ENCODE measurements around the gene CILP2. TPM values are rescaled to one million over a fixed set of nuclear protein-coding genes. Genes with fewer than 3 reads are reported as not detected.

Gene CILP2
- total and polyA plus RNA-seq, 9 of the 15 experiments (the other 6 are each of a cell fraction or from before 2014, with no cell fraction given) = 0.04 to 0.35 (median 0.05) TPM; not detected in 2

DNA sequence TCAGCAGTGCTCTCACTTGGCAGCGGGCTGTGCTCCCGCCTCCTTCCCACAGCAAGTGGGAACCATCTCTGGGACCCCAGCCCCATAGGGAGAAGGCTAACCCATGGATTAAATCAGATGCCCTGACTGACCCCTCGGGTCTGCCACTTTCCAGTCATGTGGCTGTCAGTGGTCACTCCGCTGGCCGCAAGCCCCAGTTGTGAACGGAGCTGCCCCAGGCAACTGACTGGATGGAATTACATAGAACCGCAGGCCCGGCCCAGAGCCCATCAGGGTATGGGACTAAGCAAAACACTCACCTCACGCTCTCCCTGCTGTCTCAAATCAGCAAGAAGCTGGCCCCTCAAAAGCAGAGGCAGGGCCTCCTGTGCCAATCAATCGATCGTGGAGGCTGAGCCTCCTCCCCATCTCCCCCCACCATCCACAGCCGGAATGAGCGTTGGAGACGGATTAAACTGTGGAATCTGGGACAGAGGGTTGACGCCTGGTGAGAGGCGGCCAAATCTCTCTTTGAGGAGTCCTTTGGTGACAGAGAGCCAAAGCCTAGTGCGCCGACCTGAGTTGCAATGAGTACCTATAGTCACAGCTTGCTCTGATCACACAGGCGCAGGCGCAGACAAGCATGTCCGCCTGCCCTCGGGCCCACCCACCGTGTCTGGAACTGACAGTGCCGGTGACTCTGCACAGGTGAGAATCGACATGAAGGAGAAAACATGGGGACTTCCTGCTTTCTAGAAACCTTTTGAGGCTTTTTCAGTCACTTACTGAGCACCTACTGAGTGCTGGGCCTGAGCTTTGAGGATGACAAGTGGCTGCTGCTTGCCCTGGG lies 41.7 kb downstream of the CILP2 start:
- peak overlapping the region in 1 of 2 experiments; percentile 56; a peak in 1 of 4 replicates for H3K9ac ChIP-seq (ENCODE audit: insufficient read depth in 1 of 2, low read depth in 2 of 2, low read length in 2 of 2)
- no peaks in the 10 kb centered on the region for H4K20me1 ChIP-seq (replicated peaks; ENCODE audit: control insufficient read depth, insufficient read depth, low read length)
- H3K79me2 ChIP-seq (ENCODE audit: control insufficient read depth, insufficient read depth, low read length) = no peaks in the 10 kb centered on the region
- no peak for TF ChIP-seq EHMT2 (IDR thresholded peaks at IDR 0.05)
- TF ChIP-seq CHCHD3 (CRISPR knock-in tag; IDR thresholded peaks at IDR 0.05) = no peak
- no peak for TF ChIP-seq ASH1L (IDR thresholded peaks at IDR 0.05; ENCODE audit: borderline replicate concordance, low read depth, partially characterized antibody)
- no peak for TF ChIP-seq ZNF354B (CRISPR knock-in tag; IDR thresholded peaks at IDR 0.05)
- TF ChIP-seq ZBED1 (IDR thresholded peaks at IDR 0.05) = no peak
- TF ChIP-seq RBM25 (IDR thresholded peaks at IDR 0.05; ENCODE audit: low read depth, low read length, severe bottlenecking) = no peak
- no peak for TF ChIP-seq ZNF324 (CRISPR knock-in tag; IDR thresholded peaks at IDR 0.05)
- no peak for TF ChIP-seq STAT5B (CRISPR knock-in tag; IDR thresholded peaks at IDR 0.05)
- TF ChIP-seq NFRKB (IDR thresholded peaks at IDR 0.05; ENCODE audit: low read depth) = no peak
- no peak for TF ChIP-seq POLR2H (tag; IDR thresholded peaks at IDR 0.05; ENCODE audit: low read depth)
- TF ChIP-seq ZNF12 (CRISPR knock-in tag; IDR thresholded peaks at IDR 0.05) = no peak
- TF ChIP-seq LARP7 (IDR thresholded peaks at IDR 0.05) = no peak
- TF ChIP-seq TBP (optimal IDR thresholded peaks at IDR 0.05; ENCODE audit: low read depth, low read length) = no peak
- TF ChIP-seq MYNN (IDR thresholded peaks at IDR 0.05) = no peak
- TF ChIP-seq MYNN (CRISPR knock-in tag; IDR thresholded peaks at IDR 0.05) = no peak
- H3K27me3 ChIP-seq (ENCODE audit: control insufficient read depth in 2 of 2, insufficient read depth in 2 of 2, low read length in 2 of 2) = no peaks in the 10 kb centered on the region; a peak in 1 of 5 replicates
- no TSS peak for BruUV-seq (replicated peaks)
- H3K9me1 ChIP-seq (ENCODE audit: control insufficient read depth, insufficient read depth, low read length) = no peaks in the 10 kb centered on the region
- H3K9me3 ChIP-seq (replicated peaks; ENCODE audit: control insufficient read depth, insufficient read depth, low read depth, low read length) = no peaks in the 10 kb centered on the region
- no peak overlapping the region for H3K27ac ChIP-seq (ENCODE audit: extremely low read depth, low read depth, low read length)
- WGBS (ENCODE audit: insufficient coverage, low coverage, missing lambda C conversion rate) = 39% methylated on average over 25 of the region's 25 CpGs
- ChIA-PET POLR2A (no interaction called here), CTCF (ENCODE audit: low intra/inter-chr PET ratio) (no interaction called here)
- ATAC-seq (no peak; the same call in 1 of the 3 replicates), FAIRE-seq (no peak), DNase-seq (ENCODE audit: extremely low read depth in 1 of 4, low spot score in 3 of 4) (no peak)
- H3K4me1 ChIP-seq (replicated peaks in 1 of 2; ENCODE audit: control insufficient read depth in 2 of 2, insufficient read depth in 2 of 2, low read length in 2 of 2) = no peaks in the 10 kb centered on the region; a peak in 1 of 5 replicates
- no peak overlapping the region for H3K4me2 ChIP-seq (ENCODE audit: insufficient read depth, low read length)
- in situ Hi-C loops (cut with MboI) (no loop called here), intact Hi-C loops (cut with micrococcal nuclease) (no loop called here)
- no peak overlapping the region for H2AFZ ChIP-seq (ENCODE audit: low read depth, low read length)
- H3K4me3 ChIP-seq = no peak overlapping the region
- H3K36me3 ChIP-seq (ENCODE audit: control insufficient read depth, insufficient read depth, low read length) = no peaks in the 10 kb centered on the region

Data from K562 (cell line).